EH (cell line): ENCODE measurements around the gene MYPN.
"Not testable (repeated sequence)": the region's sequence is repeated elsewhere in the genome, so short reads cannot be mapped to it uniquely, and the experiment has no call there.

Experiments used
- DNase-seq: peaks from one replicate; pipeline ENCODE4 v3.0.0-alpha.2; 2015; ENCODE audit warnings: low read depth

Gene MYPN

DNA sequence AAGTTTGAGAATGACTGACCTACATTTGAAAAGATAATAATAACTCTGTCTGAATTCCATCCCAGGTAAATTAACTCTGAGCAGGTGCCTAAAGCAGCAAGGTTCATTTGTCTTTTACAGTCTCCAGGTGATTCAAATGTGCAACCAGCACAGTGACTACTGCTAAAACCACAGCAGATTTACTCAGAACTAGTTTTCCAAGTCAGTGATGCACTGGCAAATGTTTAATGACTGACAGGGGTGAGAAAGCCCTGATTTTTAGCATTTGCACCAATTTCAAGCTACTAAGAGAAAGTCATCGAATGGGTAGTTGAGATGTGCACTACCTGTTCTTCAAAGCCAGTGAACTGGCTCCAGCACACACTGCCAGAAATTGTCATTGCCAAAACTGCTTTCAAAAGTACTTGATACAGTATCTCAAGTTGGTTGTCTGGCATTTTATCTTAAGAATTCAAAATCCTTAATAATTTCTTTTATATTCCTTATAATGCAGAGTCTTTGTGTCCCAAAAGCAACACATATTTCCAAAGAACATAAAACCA is 62.3 kb downstream of the MYPN start:
- DNase-seq, result no peak

DNA sequence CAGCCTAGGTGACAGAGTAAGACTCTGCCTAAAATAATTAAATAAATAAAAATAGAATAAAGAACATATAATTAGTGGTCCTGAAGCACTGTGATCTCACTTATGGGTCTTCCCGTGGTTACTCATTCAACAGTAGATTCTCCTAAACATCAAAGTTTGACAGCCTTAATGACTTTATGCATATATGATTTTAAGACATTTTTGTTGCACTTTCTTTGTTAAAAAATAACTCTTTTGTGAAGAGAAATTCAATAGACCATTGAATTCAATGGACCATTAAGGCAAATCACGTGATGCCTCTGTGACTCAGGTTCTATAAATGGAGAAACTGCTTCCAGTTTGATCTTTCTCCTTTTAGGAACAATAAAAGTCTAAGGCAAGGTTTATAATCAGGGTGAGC is 63.0 kb downstream of the MYPN start:
- DNase-seq, result no peak

- peak; percentile 11 for DNase-seq
Observed at GRCh38 chr10:68175949-68176348, 66.7 kb downstream of the MYPN start.

GRCh38 chr10:68176797-68177196 is 67.5 kb downstream of the MYPN start:
- DNase-seq, result no peak

DNA sequence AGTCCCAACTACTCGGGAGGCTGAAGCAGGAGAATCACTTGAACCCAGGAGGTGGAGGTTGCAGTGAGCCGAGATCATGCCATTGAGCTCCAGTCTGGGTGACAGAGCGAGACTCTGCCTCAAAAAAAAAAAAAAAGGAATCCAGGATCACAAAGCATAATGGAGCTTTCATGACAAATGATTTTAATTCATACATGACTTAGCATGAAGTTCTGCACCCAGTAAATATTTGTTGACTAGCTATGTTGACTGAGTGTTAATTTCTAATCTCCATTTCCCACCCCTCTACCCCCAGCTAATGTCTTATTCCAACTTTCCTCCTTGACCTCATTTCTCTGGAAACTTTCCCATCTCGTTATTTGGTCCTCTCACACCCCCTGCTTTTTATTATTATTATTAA is 69.3 kb downstream of the MYPN start:
- no peak for DNase-seq

GRCh38 chr10:68179016-68179415 is 69.7 kb downstream of the MYPN start:
- no peak for DNase-seq

DNA sequence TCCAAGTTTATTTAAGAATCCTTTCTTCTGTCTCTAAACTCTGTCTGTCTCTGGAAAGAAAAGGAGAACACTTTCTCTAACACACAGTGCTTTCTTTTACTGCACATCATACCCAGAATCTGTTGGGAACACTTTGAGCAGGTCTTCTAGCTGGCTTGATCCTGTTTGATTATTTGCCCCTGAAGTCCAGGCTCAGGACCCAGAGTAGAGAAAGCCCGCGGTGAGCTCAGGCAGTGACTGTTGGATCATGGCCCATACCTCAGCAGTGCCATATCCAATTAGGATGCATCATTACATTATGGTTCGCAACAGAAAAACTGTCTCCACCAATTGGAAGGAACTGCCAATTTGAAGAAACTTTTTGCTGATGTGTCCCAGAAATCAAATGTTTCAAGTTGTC is 71.2 kb downstream of the MYPN start:
- no peak for DNase-seq

- DNase-seq, result peak; percentile 10
Observed at GRCh38 chr10:68184546-68184945, 75.3 kb downstream of the MYPN start.

- DNase-seq, result no peak
Observed at GRCh38 chr10:68185085-68185484, 75.8 kb downstream of the MYPN start.

DNA sequence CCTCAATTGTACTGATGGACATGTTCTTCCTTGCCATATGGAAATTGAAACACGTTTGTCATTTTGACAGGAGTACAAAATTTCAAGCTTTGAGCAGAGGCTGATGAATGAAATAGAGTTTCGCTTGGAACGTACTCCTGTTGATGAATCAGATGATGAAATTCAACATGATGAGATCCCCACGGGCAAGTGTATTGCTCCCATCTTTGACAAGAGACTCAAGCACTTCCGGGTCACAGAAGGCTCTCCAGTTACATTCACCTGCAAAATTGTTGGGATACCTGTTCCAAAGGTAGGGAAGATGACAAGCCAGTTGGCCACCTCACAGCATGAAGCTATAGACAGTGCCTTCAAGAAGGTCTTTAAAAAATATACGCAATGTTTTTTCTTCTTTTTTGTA is 79.5 kb downstream of the MYPN start:
- DNase-seq, result no peak

- peak; percentile 23 for DNase-seq
Observed at GRCh38 chr10:68192113-68192512, 82.8 kb downstream of the MYPN start.

DNA sequence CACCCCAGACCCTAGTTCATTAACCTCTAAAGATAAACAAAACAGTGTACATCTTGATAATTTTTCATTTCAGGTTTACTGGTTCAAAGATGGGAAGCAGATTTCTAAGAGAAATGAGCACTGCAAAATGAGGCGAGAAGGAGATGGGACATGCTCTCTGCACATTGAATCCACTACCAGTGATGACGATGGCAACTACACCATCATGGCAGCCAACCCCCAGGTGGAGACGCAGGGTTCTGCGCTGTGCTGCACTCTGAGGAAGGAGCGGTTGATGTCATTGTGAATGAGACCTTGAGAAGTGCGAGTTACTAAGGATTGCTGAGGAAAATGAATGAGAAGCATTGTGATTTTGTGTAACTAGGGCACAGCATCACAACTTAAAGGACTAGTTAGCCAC is 85.0 kb downstream of the MYPN start:
- no peak for DNase-seq

GRCh38 chr10:68195776-68196175 is 86.5 kb downstream of the MYPN start:
- DNase-seq, result not testable (repeated sequence)

DNA sequence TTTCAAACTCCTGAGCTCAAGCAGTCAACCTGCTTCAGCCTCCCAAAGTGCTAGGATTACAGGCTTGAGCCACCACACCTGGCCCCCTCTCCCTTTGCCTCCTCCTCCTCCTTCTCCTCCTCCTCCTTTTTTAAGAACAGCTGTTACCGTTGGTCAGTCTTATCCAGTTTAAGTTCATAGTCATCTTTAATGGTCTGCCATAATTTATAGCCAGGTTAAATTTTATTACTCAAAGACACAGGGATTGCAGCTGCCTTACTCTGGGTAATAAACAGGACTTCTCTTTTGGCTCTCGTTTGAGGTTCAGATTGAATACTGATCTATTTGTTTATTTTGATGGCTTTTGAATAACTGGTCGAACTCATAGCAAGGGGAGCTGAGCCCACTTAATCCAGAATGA is 87.4 kb downstream of the MYPN start:
- DNase-seq, result no peak

GRCh38 chr10:68202960-68203353 is 93.7 kb downstream of the MYPN start:
- peak; percentile 75 for DNase-seq

DNA sequence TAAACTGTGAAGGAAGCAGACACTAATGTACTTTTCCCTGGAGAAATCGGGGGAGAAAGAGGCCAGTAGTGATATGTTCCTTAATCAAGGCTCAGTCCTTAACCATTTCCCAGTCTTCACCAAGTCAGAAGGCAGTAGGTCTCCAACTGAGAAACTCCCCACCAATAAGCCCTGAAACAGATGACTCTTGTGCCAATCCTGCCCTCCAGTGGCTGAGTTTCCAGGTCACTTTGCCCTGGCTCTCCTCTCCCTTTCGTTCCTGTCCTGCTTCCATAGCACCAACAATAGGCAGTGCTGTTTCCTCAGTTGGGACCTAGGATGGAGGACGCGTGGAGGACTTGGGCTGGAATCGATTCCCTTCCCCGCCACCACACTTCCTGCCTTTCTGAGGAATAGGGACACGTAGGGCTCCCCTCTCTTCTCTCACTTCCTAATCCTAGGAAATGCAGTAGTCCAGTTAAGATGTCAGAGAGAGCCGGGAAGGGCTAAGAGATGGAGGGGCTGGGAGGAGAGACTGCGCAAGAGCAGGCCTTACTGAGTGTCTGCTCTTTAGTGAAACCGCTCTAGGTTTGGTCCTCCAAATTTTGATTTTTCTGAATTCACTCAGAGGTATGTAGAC is 99.2 kb downstream of the MYPN start:
- DNase-seq, result peak; percentile 68

DNA sequence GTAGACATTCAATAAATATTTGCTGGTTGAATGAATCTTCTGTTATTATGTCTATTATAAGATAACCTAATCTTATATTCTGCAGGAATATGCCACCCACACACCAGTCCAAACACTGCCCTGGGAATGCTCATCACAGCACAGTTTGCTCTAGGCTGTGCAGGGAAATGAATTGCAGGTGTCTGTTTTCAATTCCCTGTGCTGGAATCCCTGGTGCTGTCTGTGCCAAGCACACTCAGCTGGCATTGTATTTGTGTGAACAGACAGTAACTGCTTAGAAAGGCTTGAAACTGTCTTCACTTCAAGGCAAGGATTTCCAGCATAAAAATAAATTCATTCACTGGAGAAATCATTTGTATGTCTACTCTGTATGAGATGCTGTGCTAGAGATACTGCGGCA is 102.4 kb downstream of the MYPN start:
- no peak for DNase-seq

DNA sequence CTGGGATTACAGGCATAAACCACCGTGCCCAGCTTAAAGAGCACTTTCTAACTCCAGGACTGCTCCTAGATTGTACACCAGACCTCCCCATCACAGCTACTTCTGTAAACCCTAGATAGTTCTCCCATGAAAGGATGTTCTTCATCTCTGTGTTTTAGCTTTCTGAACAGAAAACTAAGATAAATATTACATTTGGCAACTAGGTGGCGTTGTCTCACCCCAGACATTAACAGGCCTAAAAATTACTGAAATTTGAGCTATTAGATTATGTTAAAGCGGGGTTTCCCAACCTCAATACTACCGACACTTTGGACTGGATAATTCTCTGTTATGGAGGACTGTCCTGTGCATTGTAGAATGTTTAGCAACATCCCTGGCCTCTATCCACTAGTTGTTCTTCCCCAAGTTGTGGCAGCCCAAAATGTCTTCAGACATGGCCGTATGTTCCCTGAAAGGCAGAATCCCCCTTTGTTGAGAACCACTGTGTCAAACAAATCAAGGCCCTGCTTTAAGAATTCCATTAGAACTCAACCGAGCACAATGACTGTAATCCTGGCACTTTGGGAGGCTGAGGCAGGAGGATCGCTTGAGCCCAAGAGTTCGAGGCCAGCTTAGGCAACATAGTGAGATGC is 103.5 kb downstream of the MYPN start:
- peak; percentile 50 for DNase-seq

DNA sequence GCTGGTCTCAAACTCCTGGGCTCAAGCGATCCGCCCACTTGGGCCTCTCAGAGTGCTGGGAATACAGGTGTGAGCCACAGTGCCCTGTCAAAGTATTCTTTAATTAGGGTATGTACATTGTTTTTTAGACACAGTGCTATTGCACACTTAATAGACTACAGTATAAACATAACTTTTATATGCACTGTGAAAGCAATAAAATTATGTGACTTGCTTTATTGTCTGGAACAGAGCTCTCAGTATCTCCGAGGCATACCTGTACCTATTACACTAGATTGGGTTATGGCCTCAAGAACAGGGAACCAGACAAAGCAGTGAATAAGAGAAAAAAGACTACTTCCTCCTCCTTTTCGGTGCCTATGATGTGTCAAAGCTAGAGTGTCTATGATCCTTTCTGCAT is 109.5 kb downstream of the MYPN start:
- no peak for DNase-seq

GRCh38 chr10:68221196-68221595 is 111.9 kb downstream of the MYPN start:
- peak; percentile 38 for DNase-seq

- no peak for DNase-seq
Observed at GRCh38 chr10:68222391-68222790, 113.1 kb downstream of the MYPN start.

DNA sequence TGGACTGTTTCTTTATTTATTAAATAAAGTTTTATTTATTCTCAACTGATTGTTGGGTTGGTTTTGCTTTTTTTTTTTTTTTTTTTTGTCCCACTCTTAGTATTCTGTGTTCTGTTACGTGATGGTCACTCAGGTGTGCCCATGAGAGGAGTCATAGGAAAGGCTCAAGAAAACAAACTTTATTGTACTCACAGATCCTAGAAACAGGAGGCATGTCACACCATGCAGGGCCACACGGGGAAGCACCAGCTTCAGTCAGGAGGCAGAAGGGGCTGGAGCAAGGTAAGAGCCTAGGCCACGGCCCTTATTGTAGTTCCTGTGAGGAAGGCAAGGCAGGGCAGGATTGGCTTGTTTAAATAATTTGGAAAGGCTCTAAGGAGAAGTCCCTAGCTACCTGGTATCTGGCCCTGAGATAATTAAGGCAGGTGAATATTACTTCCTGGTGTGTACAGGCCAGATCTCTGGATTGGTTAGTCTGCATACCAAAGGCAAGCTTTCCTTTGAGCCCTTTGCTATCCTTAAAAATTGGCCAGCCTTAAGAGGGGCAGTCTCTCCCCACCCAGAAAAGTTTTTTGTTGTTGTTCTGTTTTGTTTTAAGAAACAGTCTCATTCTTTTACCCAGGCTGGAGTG is 114.4 kb downstream of the MYPN start:
- DNase-seq, result no peak

DNA sequence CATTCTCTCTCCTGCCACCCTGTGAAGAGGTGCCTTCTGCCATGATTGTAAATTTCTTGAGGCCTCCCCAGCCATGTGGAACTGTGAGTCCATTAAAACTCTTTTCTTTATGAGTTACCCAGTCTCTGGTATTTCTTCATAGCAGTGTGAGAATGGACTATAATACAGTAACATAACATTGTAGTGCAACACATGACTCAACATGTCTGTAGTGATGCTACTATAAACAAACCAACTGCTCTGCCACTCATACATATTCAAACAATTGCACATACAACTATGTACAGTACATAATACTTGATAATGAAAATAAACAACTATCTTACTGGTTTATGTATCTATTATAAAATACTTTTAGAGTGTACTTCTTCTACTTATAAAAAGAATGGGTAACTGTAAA is 115.5 kb downstream of the MYPN start:
- peak; percentile 56 for DNase-seq

DNA sequence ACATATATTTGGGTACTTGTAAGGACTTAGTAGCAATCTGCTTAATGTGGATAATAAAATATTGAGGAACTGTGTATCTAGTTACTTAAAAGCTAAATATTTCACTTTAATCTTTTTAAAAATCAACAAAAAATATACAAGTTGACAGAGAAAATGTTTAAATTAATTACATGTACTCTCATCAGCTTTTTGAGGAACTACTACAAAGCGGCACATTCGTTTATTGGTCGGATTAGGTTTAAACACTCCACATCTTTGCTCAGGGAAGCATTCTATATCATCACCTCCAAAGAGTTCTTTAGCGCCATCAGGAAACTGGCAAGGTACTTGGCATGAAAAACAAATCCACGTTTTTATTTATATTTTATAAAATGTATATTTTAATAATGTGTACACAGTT is 121.0 kb downstream of the MYPN start:
- no peak for DNase-seq
